Liver (tissue), 9 donors: ENCODE measurements around the gene DPP6. TPM values are rescaled to one million over a fixed set of nuclear protein-coding genes. Genes with fewer than 3 reads are reported as not detected.

Source experiments
- DNase-seq: peaks from one replicate; pipeline ENCODE4 v3.0.0-alpha.2; 2017; ENCODE audit warnings: low spot score
- H3K27ac ChIP-seq, 2 donors: one replicate each; pipeline ENCODE4 v1.7.0; 2013; ENCODE audit warnings: inconsistent platforms in 2 of 2, low read length in 2 of 2, control low read depth in 1 of 2, low read depth in 1 of 2, mild to moderate bottlenecking in 1 of 2
- H3K27me3 ChIP-seq, 4 donors: one replicate each; pipeline versions ENCODE4 v1.6.1 to v1.7.0; 2013; ENCODE audit warnings: low read length in 3 of 4, inconsistent platforms in 1 of 4, mild to moderate bottlenecking in 1 of 4, moderate library complexity in 1 of 4; ENCODE audit not compliant: control insufficient read depth in 4 of 4, insufficient read depth in 4 of 4
- H3K36me3 ChIP-seq, 4 donors: one replicate each; pipeline versions ENCODE4 v1.6.1 to v1.7.0; 2013; ENCODE audit warnings: low read length in 3 of 4, mild to moderate bottlenecking in 3 of 4, low read depth in 1 of 4, moderate library complexity in 1 of 4; ENCODE audit not compliant: control insufficient read depth in 4 of 4, insufficient read depth in 3 of 4
- H3K4me1 ChIP-seq, 4 donors: one replicate each; pipeline versions ENCODE4 v1.6.1 to v1.7.0; 2013; ENCODE audit warnings: low read length in 3 of 4, mild to moderate bottlenecking in 3 of 4, moderate library complexity in 1 of 4; ENCODE audit not compliant: control insufficient read depth in 4 of 4, insufficient read depth in 4 of 4
- H3K4me3 ChIP-seq, 3 donors: one replicate each; pipeline versions ENCODE4 v1.6.1 to v1.7.0; 2013; ENCODE audit warnings: low read length in 3 of 3, control low read depth in 1 of 3, low read depth in 1 of 3, mild to moderate bottlenecking in 1 of 3
- H3K9ac ChIP-seq, 2 donors: one replicate each; pipeline ENCODE4 v1.7.0; 2013; ENCODE audit warnings: low read length in 2 of 2, mild to moderate bottlenecking in 2 of 2, moderate library complexity in 2 of 2, control low read depth in 1 of 2, low read depth in 1 of 2
- H3K9me3 ChIP-seq, 4 donors: one replicate each; pipeline versions ENCODE4 v1.6.1 to v1.7.0; 2013; ENCODE audit warnings: low read length in 3 of 4; ENCODE audit not compliant: control insufficient read depth in 4 of 4
- CTCF ChIP-seq: fragments of 150-350 bp; IDR thresholded peaks from 2 replicates; pipeline ENCODE4 v1.5.1; 2017; ENCODE audit warnings: improper control_type of control experiment, low read depth, low read length; ENCODE audit not compliant: missing input control
- FOXA1 ChIP-seq: IDR thresholded peaks from 2 replicates; pipeline ENCODE4 v1.6.1; 2016; ENCODE audit warnings: antibody characterized with exemption
- GABPA ChIP-seq, 2 donors: IDR thresholded peaks in 1 of 2; conservative IDR thresholded peaks in 1 of 2; 2 replicates each; pipeline ENCODE4 v1.6.1; 2016; ENCODE audit warnings: antibody characterized with exemption in 2 of 2, mild to moderate bottlenecking in 1 of 2, moderate library complexity in 1 of 2
- HNF4A ChIP-seq, 2 donors: conservative IDR thresholded peaks; 2 replicates each; pipeline ENCODE4 v1.6.1; 2016; ENCODE audit warnings: antibody characterized with exemption in 2 of 2, mild to moderate bottlenecking in 2 of 2
- HNF4G ChIP-seq: IDR thresholded peaks from 2 replicates; pipeline ENCODE4 v1.6.1; 2016; ENCODE audit warnings: antibody characterized with exemption
- MAX ChIP-seq: IDR thresholded peaks from 2 replicates; pipeline ENCODE4 v1.6.1; 2016; ENCODE audit warnings: antibody characterized with exemption
- NR2F2 ChIP-seq: IDR thresholded peaks from 2 replicates; pipeline ENCODE4 v1.6.1; 2016; ENCODE audit warnings: antibody characterized with exemption
- REST ChIP-seq: IDR thresholded peaks from 2 replicates; pipeline ENCODE4 v1.6.1; 2016; ENCODE audit warnings: antibody characterized with exemption, mild to moderate bottlenecking
- RXRA ChIP-seq, 2 donors: IDR thresholded peaks; 2 replicates each; pipeline ENCODE4 v1.6.1; 2017 to 2018; ENCODE audit warnings: antibody characterized with exemption in 2 of 2, mild to moderate bottlenecking in 1 of 2
- TAF1 ChIP-seq: conservative IDR thresholded peaks from 2 replicates; pipeline ENCODE4 v1.6.1; 2016; ENCODE audit warnings: antibody characterized with exemption, mild to moderate bottlenecking
- ZBTB33 ChIP-seq: IDR thresholded peaks from 2 replicates; pipeline ENCODE4 v1.6.1; 2016; ENCODE audit warnings: antibody characterized with exemption
- WGBS: extraction: QIAGEN DNeasy Blood & Tissue Kit; methylation state at CpG from one replicate; pipeline ENCODE4 v1.1.7; 2013; 5-methylcytosine and 5-hydroxymethylcytosine counted together
- polyA plus RNA-seq, 2 donors: library from polyadenylated mRNA; stranded (reverse) in 1 of 2; unstranded in 1 of 2; fragments of 200-250 nt in 1 of 2; fragments of >200 nt in 1 of 2; fragmentation: Nextera tagmentation in 1 of 2; extraction: Ambion mirVana in 1 of 2; gene quantifications; one replicate each; pipeline versions ENCODE4 v1.2.1 to v1.2.3, GENCODE V29; 2013 to 2015
- total RNA-seq, 2 donors: library from RNA; depleted of rRNA; stranded (reverse); fragments of >200 nt; gene quantifications; one replicate each; pipeline ENCODE4 v1.2.3, GENCODE V29; 2014
- donor health status: healthy.
- donor health status: healthy.
- donor health status: healthy.
- donor health status: healthy.
- donor health status: healthy.

DPP6 gene
- total and polyA plus RNA-seq, 4 donors: 0.01 TPM; not detected in 3

- Histone ChIP-seq H3K27me3 (no peaks in the 10 kb centered on the region), H3K36me3 (no peaks in the 10 kb centered on the region), H3K4me3 (no peak overlapping the region), H3K4me1 (no peaks in the 10 kb centered on the region), H3K9me3 (no peaks in the 10 kb centered on the region), H3K9ac (no peak overlapping the region), H3K27ac (no peak overlapping the region)
- no peak for DNase-seq
- 66% methylated on average over 3 of the region's 3 CpGs for WGBS
- TF ChIP-seq RXRA (IDR thresholded peaks at IDR 0.05) (no peak), CTCF (no peak), HNF4A (conservative IDR thresholded peaks at IDR 0.05) (no peak), HNF4G (no peak), GABPA (IDR thresholded peaks at IDR 0.05 in 1 of 2, conservative IDR thresholded peaks at IDR 0.05 in 1 of 2) (no peak), NR2F2 (no peak), ZBTB33 (no peak), MAX (no peak), REST (no peak), TAF1 (no peak), FOXA1 (no peak)
Observed at GRCh38 chr7:154564676-154565075, 512.5 kb downstream of the DPP6 start.

GRCh38 chr7:154566877-154567276 is 514.7 kb downstream of the DPP6 start:
- H3K4me3 ChIP-seq: no peak overlapping the region
- H3K27me3 ChIP-seq: no peaks in the 10 kb centered on the region
- H3K27ac ChIP-seq: no peak overlapping the region
- no peaks in the 10 kb centered on the region for H3K4me1 ChIP-seq
- H3K36me3 ChIP-seq: no peaks in the 10 kb centered on the region
- no peak for DNase-seq
- 51% methylated on average over 1 of the region's 1 CpG for WGBS
- no peak for TF ChIP-seq HNF4G
- no peak for TF ChIP-seq REST
- H3K9ac ChIP-seq: no peak overlapping the region
- no peaks in the 10 kb centered on the region for H3K9me3 ChIP-seq
